ENCODE data around the gene CERS6.

- TF ChIP-seq CTCF (IDR thresholded peaks at IDR 0.05) (no peak), POLR2A (IDR thresholded peaks at IDR 0.05) (no peak)
Measured at GRCh38 chr2:168559187-168559586, 103.1 kb downstream of the CERS6 start.

Measured in esophagus squamous epithelium (tissue), 4 donors.